ENCODE results near the gene FILIP1L.

The FILIP1L gene

GRCh38 chr3:100086401-100086800, 27.9 kb downstream of the FILIP1L start:
- H3K4me3 ChIP-seq (ENCODE audit: low read length in 2 of 2), result no peak overlapping the region
- H3K9ac ChIP-seq (ENCODE audit: low read length in 2 of 2), result no peak overlapping the region
- H3K4me1 ChIP-seq (ENCODE audit: control insufficient read depth, insufficient read depth, low read length), result no peaks in the 10 kb centered on the region
- H3K9me3 ChIP-seq (ENCODE audit: control insufficient read depth in 2 of 2, low read length in 2 of 2), result no peaks in the 10 kb centered on the region
- no peak overlapping the region for H3K27ac ChIP-seq (ENCODE audit: low read length)
- no peaks in the 10 kb centered on the region for H3K27me3 ChIP-seq (ENCODE audit: control insufficient read depth in 1 of 2, insufficient read depth in 2 of 2, low read length in 2 of 2)
- no peaks in the 10 kb centered on the region for H3K36me3 ChIP-seq (ENCODE audit: control insufficient read depth in 2 of 2, insufficient read depth in 2 of 2, low read length in 2 of 2)

GRCh38 chr3:100084100-100084806, 30.0 kb downstream of the FILIP1L start:
- no peak overlapping the region for H3K9ac ChIP-seq (ENCODE audit: low read length in 2 of 2)
- no peaks in the 10 kb centered on the region for H3K9me3 ChIP-seq (ENCODE audit: control insufficient read depth in 2 of 2, low read length in 2 of 2)
- no peaks in the 10 kb centered on the region for H3K27me3 ChIP-seq (ENCODE audit: control insufficient read depth in 1 of 2, insufficient read depth in 2 of 2, low read length in 2 of 2)
- H3K4me3 ChIP-seq (ENCODE audit: low read length in 2 of 2), result no peak overlapping the region
- no peaks in the 10 kb centered on the region for H3K36me3 ChIP-seq (ENCODE audit: control insufficient read depth in 2 of 2, insufficient read depth in 2 of 2, low read length in 2 of 2)
- H3K27ac ChIP-seq (ENCODE audit: low read length), result no peak overlapping the region
- no peaks in the 10 kb centered on the region for H3K4me1 ChIP-seq (ENCODE audit: control insufficient read depth, insufficient read depth, low read length)

- no peak overlapping the region for H3K27ac ChIP-seq (ENCODE audit: low read length)
- no peaks in the 10 kb centered on the region for H3K27me3 ChIP-seq (ENCODE audit: control insufficient read depth in 1 of 2, insufficient read depth in 2 of 2, low read length in 2 of 2)
- no peaks in the 10 kb centered on the region for H3K36me3 ChIP-seq (ENCODE audit: control insufficient read depth in 2 of 2, insufficient read depth in 2 of 2, low read length in 2 of 2)
- H3K4me1 ChIP-seq (ENCODE audit: control insufficient read depth, insufficient read depth, low read length), result no peaks in the 10 kb centered on the region
- H3K9me3 ChIP-seq (ENCODE audit: control insufficient read depth in 2 of 2, low read length in 2 of 2), result no peaks in the 10 kb centered on the region
- H3K4me3 ChIP-seq (ENCODE audit: low read length in 2 of 2), result no peak overlapping the region
- no peak overlapping the region for H3K9ac ChIP-seq (ENCODE audit: low read length in 2 of 2)
Observed at GRCh38 chr3:100083209-100083608, 31.1 kb downstream of the FILIP1L start.

GRCh38 chr3:100082714-100083113, 31.6 kb downstream of the FILIP1L start:
- H3K27ac ChIP-seq (ENCODE audit: low read length), result no peak overlapping the region
- H3K9me3 ChIP-seq (ENCODE audit: control insufficient read depth in 2 of 2, low read length in 2 of 2), result no peaks in the 10 kb centered on the region
- no peaks in the 10 kb centered on the region for H3K4me1 ChIP-seq (ENCODE audit: control insufficient read depth, insufficient read depth, low read length)
- H3K27me3 ChIP-seq (ENCODE audit: control insufficient read depth in 1 of 2, insufficient read depth in 2 of 2, low read length in 2 of 2), result no peaks in the 10 kb centered on the region
- no peak overlapping the region for H3K9ac ChIP-seq (ENCODE audit: low read length in 2 of 2)
- H3K4me3 ChIP-seq (ENCODE audit: low read length in 2 of 2), result no peak overlapping the region
- no peaks in the 10 kb centered on the region for H3K36me3 ChIP-seq (ENCODE audit: control insufficient read depth in 2 of 2, insufficient read depth in 2 of 2, low read length in 2 of 2)

- Histone ChIP-seq H3K36me3 (ENCODE audit: control insufficient read depth in 2 of 2, insufficient read depth in 2 of 2, low read length in 2 of 2) (no peaks in the 10 kb centered on the region), H3K27ac (ENCODE audit: low read length) (no peak overlapping the region)
Observed at GRCh38 chr3:100081986-100082692, 32.2 kb downstream of the FILIP1L start.

GRCh38 chr3:100081311-100081710, 33.0 kb downstream of the FILIP1L start:
- Histone ChIP-seq H3K27ac (ENCODE audit: low read length) (no peak overlapping the region), H3K4me1 (ENCODE audit: control insufficient read depth, insufficient read depth, low read length) (peaks cover 1% of the 10 kb centered on the region)

More at GRCh38 chr3:100081986-100082692, 32.2 kb downstream of the FILIP1L start:
- no peaks in the 10 kb centered on the region for H3K27me3 ChIP-seq (ENCODE audit: control insufficient read depth in 1 of 2, insufficient read depth in 2 of 2, low read length in 2 of 2)
- no peaks in the 10 kb centered on the region for H3K4me1 ChIP-seq (ENCODE audit: control insufficient read depth, insufficient read depth, low read length)
- no peak overlapping the region for H3K9ac ChIP-seq (ENCODE audit: low read length in 2 of 2)
- H3K4me3 ChIP-seq (ENCODE audit: low read length in 2 of 2), result no peak overlapping the region
- H3K9me3 ChIP-seq (ENCODE audit: control insufficient read depth in 2 of 2, low read length in 2 of 2), result no peaks in the 10 kb centered on the region

GRCh38 chr3:100080573-100080972, 33.7 kb downstream of the FILIP1L start:
- H3K4me1 ChIP-seq (ENCODE audit: control insufficient read depth, insufficient read depth, low read length), result peaks cover 3% of the 10 kb centered on the region
- H3K27ac ChIP-seq (ENCODE audit: low read length), result no peak overlapping the region
- no peaks in the 10 kb centered on the region for H3K27me3 ChIP-seq (ENCODE audit: control insufficient read depth in 1 of 2, insufficient read depth in 2 of 2, low read length in 2 of 2)
- no peak overlapping the region for H3K9ac ChIP-seq (ENCODE audit: low read length in 2 of 2)
- no peaks in the 10 kb centered on the region for H3K9me3 ChIP-seq (ENCODE audit: control insufficient read depth in 2 of 2, low read length in 2 of 2)
- H3K4me3 ChIP-seq (ENCODE audit: low read length in 2 of 2), result no peak overlapping the region
- no peaks in the 10 kb centered on the region for H3K36me3 ChIP-seq (ENCODE audit: control insufficient read depth in 2 of 2, insufficient read depth in 2 of 2, low read length in 2 of 2)

More at GRCh38 chr3:100081311-100081710, 33.0 kb downstream of the FILIP1L start:
- Histone ChIP-seq H3K9me3 (ENCODE audit: control insufficient read depth in 2 of 2, low read length in 2 of 2) (no peaks in the 10 kb centered on the region), H3K4me3 (ENCODE audit: low read length in 2 of 2) (no peak overlapping the region), H3K27me3 (ENCODE audit: control insufficient read depth in 1 of 2, insufficient read depth in 2 of 2, low read length in 2 of 2) (no peaks in the 10 kb centered on the region), H3K9ac (ENCODE audit: low read length in 2 of 2) (no peak overlapping the region), H3K36me3 (ENCODE audit: control insufficient read depth in 2 of 2, insufficient read depth in 2 of 2, low read length in 2 of 2) (no peaks in the 10 kb centered on the region)

- Histone ChIP-seq H3K27ac (ENCODE audit: low read length) (no peak overlapping the region), H3K9ac (ENCODE audit: low read length in 2 of 2) (no peak overlapping the region), H3K4me3 (ENCODE audit: low read length in 2 of 2) (no peak overlapping the region), H3K27me3 (ENCODE audit: control insufficient read depth in 1 of 2, insufficient read depth in 2 of 2, low read length in 2 of 2) (no peaks in the 10 kb centered on the region), H3K9me3 (ENCODE audit: control insufficient read depth in 2 of 2, low read length in 2 of 2) (no peaks in the 10 kb centered on the region), H3K4me1 (ENCODE audit: control insufficient read depth, insufficient read depth, low read length) (peaks cover 3% of the 10 kb centered on the region), H3K36me3 (ENCODE audit: control insufficient read depth in 2 of 2, insufficient read depth in 2 of 2, low read length in 2 of 2) (no peaks in the 10 kb centered on the region)
Observed at GRCh38 chr3:100079328-100079727, 35.0 kb downstream of the FILIP1L start.

- H3K4me1 ChIP-seq (ENCODE audit: control insufficient read depth, insufficient read depth, low read length), result peaks cover 3% of the 10 kb centered on the region
- no peak overlapping the region for H3K27ac ChIP-seq (ENCODE audit: low read length)
- no peaks in the 10 kb centered on the region for H3K9me3 ChIP-seq (ENCODE audit: control insufficient read depth in 2 of 2, low read length in 2 of 2)
- no peaks in the 10 kb centered on the region for H3K27me3 ChIP-seq (ENCODE audit: control insufficient read depth in 1 of 2, insufficient read depth in 2 of 2, low read length in 2 of 2)
- H3K9ac ChIP-seq (ENCODE audit: low read length in 2 of 2), result no peak overlapping the region
- no peaks in the 10 kb centered on the region for H3K36me3 ChIP-seq (ENCODE audit: control insufficient read depth in 2 of 2, insufficient read depth in 2 of 2, low read length in 2 of 2)
- peak overlapping the region in 1 of 2 donors; percentile 15 for H3K4me3 ChIP-seq (ENCODE audit: low read length in 2 of 2)
Observed at GRCh38 chr3:100076731-100077529, 37.4 kb downstream of the FILIP1L start.

- Histone ChIP-seq H3K36me3 (ENCODE audit: control insufficient read depth in 2 of 2, insufficient read depth in 2 of 2, low read length in 2 of 2) (no peaks in the 10 kb centered on the region), H3K27me3 (ENCODE audit: control insufficient read depth in 1 of 2, insufficient read depth in 2 of 2, low read length in 2 of 2) (no peaks in the 10 kb centered on the region), H3K27ac (ENCODE audit: low read length) (no peak overlapping the region), H3K9me3 (ENCODE audit: control insufficient read depth in 2 of 2, low read length in 2 of 2) (no peaks in the 10 kb centered on the region), H3K4me1 (ENCODE audit: control insufficient read depth, insufficient read depth, low read length) (peaks cover 3% of the 10 kb centered on the region), H3K4me3 (ENCODE audit: low read length in 2 of 2) (no peak overlapping the region), H3K9ac (ENCODE audit: low read length in 2 of 2) (no peak overlapping the region)
Observed at GRCh38 chr3:100075851-100076730, 38.2 kb downstream of the FILIP1L start.
